Stimulated activated CD4-positive, alpha-beta T cell treated with anti-CD3 and anti-CD28 coated beads, Interleukin-4, amount 100 ng/mL, for 48 hours (primary cell): ENCODE results near the gene PLEK.
"Not testable (repeated sequence)": the region's sequence is repeated elsewhere in the genome, so short reads cannot be mapped to it uniquely, and the experiment has no call there.

ENCODE experiments used
- DNase-seq, 2 donors: peaks; one replicate each; pipeline ENCODE4 v3.0.0-alpha.2; 2020; ENCODE audit warnings: low read depth in 2 of 2

The PLEK gene

GRCh38 chr2:68352651-68353391 lies 12.3 kb upstream of the PLEK start:
- DNase-seq, result no peak

- DNase-seq, result no peak
These were observed 8.4 kb upstream of the PLEK start for GRCh38 chr2:68356599-68357239.

GRCh38 chr2:68357605-68358337 lies 7.3 kb upstream of the PLEK start:
- DNase-seq, result no peak

GRCh38 chr2:68359889-68360288 lies 5.2 kb upstream of the PLEK start:
- no peak for DNase-seq

GRCh38 chr2:68362069-68362468 lies 3.0 kb upstream of the PLEK start:
- peak; percentile 75 to 78 for DNase-seq

- no peak for DNase-seq
These were observed 2.3 kb upstream of the PLEK start for GRCh38 chr2:68362749-68363148.

- DNase-seq, result no peak
These were observed 1.4 kb upstream of the PLEK start for GRCh38 chr2:68363721-68364120.

- no peak for DNase-seq
These were observed 1.0 kb downstream of the PLEK start for GRCh38 chr2:68366083-68366560.

- no peak for DNase-seq
These were observed 3.0 kb downstream of the PLEK start for GRCh38 chr2:68367953-68368653.

GRCh38 chr2:68368654-68369336 lies 3.7 kb downstream of the PLEK start:
- DNase-seq, result no peak

- no peak for DNase-seq
These were observed 4.3 kb downstream of the PLEK start for GRCh38 chr2:68369337-68369734.

- DNase-seq, result no peak
These were observed 6.1 kb downstream of the PLEK start for GRCh38 chr2:68371138-68371537.

GRCh38 chr2:68371581-68371980 lies 6.5 kb downstream of the PLEK start:
- DNase-seq, result no peak

GRCh38 chr2:68372485-68372884 lies 7.4 kb downstream of the PLEK start:
- DNase-seq, result no peak

GRCh38 chr2:68374184-68374583 lies 9.1 kb downstream of the PLEK start:
- no peak for DNase-seq

- no peak for DNase-seq
These were observed 10.5 kb downstream of the PLEK start for GRCh38 chr2:68375582-68375981.

GRCh38 chr2:68377137-68377780 lies 12.2 kb downstream of the PLEK start:
- no peak for DNase-seq

GRCh38 chr2:68378779-68379178 lies 13.7 kb downstream of the PLEK start:
- not testable (repeated sequence) for DNase-seq

- DNase-seq, result no peak
These were observed 14.2 kb downstream of the PLEK start for GRCh38 chr2:68379184-68379708.

- DNase-seq, result no peak
These were observed 18.7 kb downstream of the PLEK start for GRCh38 chr2:68383778-68384177.
